GM12878 (cell line): ENCODE results near the gene CNGB1. TPM values are rescaled to one million over a fixed set of nuclear protein-coding genes. Genes with fewer than 3 reads are reported as not detected.
A peak's percentile ranks its signal among the peaks of the same experiment; 100 is the strongest.

Source experiments
- ATAC-seq: fragments of 200-7000 bp; cut with Tn5 transposase; 3 replicates; pipeline ENCODE4 v1.9.1; 2020; ENCODE audit warnings: mild to moderate bottlenecking, moderate library complexity
- BruUV-seq: library from RNA; stranded (reverse); fragments of 400-500 nt; replicated peaks from 2 replicates; lab custom pipeline; 2021; lab: Mats Ljungman, UMichigan
- CTCF ChIA-PET: fragments of 300-600 bp; sonication (Branson Sonifier 250); formaldehyde crosslinking; extraction: SDS; loops from one replicate; lab custom pipeline; 2021; ENCODE audit warnings: inconsistent platforms; lab: Yijun Ruan, JAX
- POLR2A ChIA-PET: fragments of 350-600 bp; formaldehyde crosslinking; extraction: SDS; loops from one replicate; lab custom pipeline; 2021; ENCODE audit warnings: inconsistent platforms; lab: Charles Lee
- RAD21 ChIA-PET: fragments of 300-600 bp; sonication (Branson Sonifier 250); formaldehyde crosslinking; loops from one replicate; lab custom pipeline; 2023; ENCODE audit warnings: antibody characterized with exemption; ENCODE audit not compliant: unreplicated experiment; lab: Charles Lee
- SMC1A ChIA-PET: fragments of 300-600 bp; sonication (Branson Sonifier 250); formaldehyde crosslinking; loops from one replicate; lab custom pipeline; 2023; ENCODE audit not compliant: unreplicated experiment, uncharacterized antibody; lab: Charles Lee
- DNase-seq: peaks from one replicate; pipeline ENCODE4 v3.0.0-alpha.2; 2011; ENCODE audit warnings: low read depth, low spot score
- FAIRE-seq: peaks from 3 replicates; lab custom pipeline; 2011; peaks lifted over from hg19 to GRCh38; lab: Jason Lieb, UNC
- H2AFZ ChIP-seq: 2 replicates; pipeline ENCODE4 v1.6.0; 2011; ENCODE audit warnings: low read depth, low read length, control low read depth; ENCODE audit not compliant: control insufficient read depth
- H3K27ac ChIP-seq: 2 replicates; pipeline ENCODE4 v1.5.1; 2011; ENCODE audit warnings: control low read depth; ENCODE audit not compliant: control insufficient read depth, insufficient read depth
- H3K27me3 ChIP-seq, 2 experiments: replicated peaks in 1 of 2; 2 replicates each; pipeline versions ENCODE4 v1.6.0 to v1.6.1; 2011; ENCODE audit warnings: low read length in 1 of 2; ENCODE audit not compliant: control insufficient read depth in 2 of 2, insufficient read depth in 2 of 2
- H3K36me3 ChIP-seq, 2 experiments: 2 replicates each; pipeline ENCODE4 v1.5.1; 2011; ENCODE audit warnings: low read length in 1 of 2; ENCODE audit not compliant: control insufficient read depth in 2 of 2, insufficient read depth in 2 of 2
- H3K4me1 ChIP-seq: 2 replicates; pipeline ENCODE4 v1.6.1; 2011; ENCODE audit warnings: mild to moderate bottlenecking, low read length, moderate library complexity, mixed read lengths; ENCODE audit not compliant: control insufficient read depth, insufficient read depth
- H3K4me2 ChIP-seq: 2 replicates; pipeline ENCODE4 v1.6.0; 2011; ENCODE audit warnings: control low read depth; ENCODE audit not compliant: control insufficient read depth, insufficient read depth
- H3K4me3 ChIP-seq: fragments of 200-600 bp; sonication (generic); 2 replicates; pipeline ENCODE4 v1.5.1; 2016
- H3K79me2 ChIP-seq: 2 replicates; pipeline ENCODE4 v1.6.0; 2011; ENCODE audit warnings: low read length; ENCODE audit not compliant: control insufficient read depth, insufficient read depth
- H3K9ac ChIP-seq: 2 replicates; pipeline ENCODE4 v1.8.0; 2011; ENCODE audit warnings: low read length, control low read depth, mixed read lengths; ENCODE audit not compliant: control insufficient read depth, insufficient read depth
- H3K9me3 ChIP-seq: replicated peaks from 3 replicates; pipeline ENCODE4 v1.5.1; 2011; ENCODE audit warnings: mild to moderate bottlenecking, low read length; ENCODE audit not compliant: control insufficient read depth, insufficient read depth
- H4K20me1 ChIP-seq: 2 replicates; pipeline ENCODE4 v1.6.0; 2011; ENCODE audit not compliant: control insufficient read depth, insufficient read depth
- CEBPB ChIP-seq, 2 experiments: fragments of 150-350 bp in 1 of 2; IDR thresholded peaks; 2 replicates each; pipeline ENCODE4 v1.6.1; 2012 to 2014; ENCODE audit warnings: low read depth in 2 of 2, low read length in 2 of 2, borderline replicate concordance in 1 of 2, inconsistent platforms in 1 of 2
- DPF2 ChIP-seq: fragments of 450-650 bp; IDR thresholded peaks from 2 replicates; pipeline ENCODE4 v1.6.1; 2017; ENCODE audit warnings: mild to moderate bottlenecking
- E2F4 ChIP-seq: IDR thresholded peaks from 2 replicates; pipeline ENCODE4 v1.6.1; 2012; ENCODE audit warnings: low read depth, low read length, improper control_type of control experiment
- E4F1 ChIP-seq: fragments of 450-650 bp; IDR thresholded peaks from 2 replicates; pipeline ENCODE4 v1.6.1; 2018; ENCODE audit warnings: borderline replicate concordance, mild to moderate bottlenecking; ENCODE audit not compliant: partially characterized antibody
- EP300 ChIP-seq, 2 experiments: fragments of 150-350 bp in 1 of 2; IDR thresholded peaks; 2 replicates each; pipeline ENCODE4 v1.6.1; 2011 to 2012; ENCODE audit warnings: low read depth in 2 of 2, low read length in 2 of 2, borderline replicate concordance in 1 of 2, improper control_type of control experiment in 1 of 2, inconsistent platforms in 1 of 2; ENCODE audit not compliant: control insufficient read depth in 1 of 2
- KAT2A ChIP-seq: conservative IDR thresholded peaks from 2 replicates; pipeline ENCODE4 v1.6.1; 2011; ENCODE audit warnings: low read depth, low read length; ENCODE audit not compliant: control insufficient read depth
- LARP7 ChIP-seq: fragments of 450-650 bp; IDR thresholded peaks from 2 replicates; pipeline ENCODE4 v1.6.1; 2017; ENCODE audit warnings: mild to moderate bottlenecking
- WGBS: methylation state at CpG from one replicate; pipeline ENCODE4 v1.1.6; 2016; ENCODE audit warnings: low lambda C conversion rate; ENCODE audit not compliant: insufficient replicate concordance, insufficient coverage; ENCODE audit errors: missing lambda C conversion rate; 5-methylcytosine and 5-hydroxymethylcytosine counted together
- in situ Hi-C: fragments of 300-500 bp; cut with MboI; formaldehyde crosslinking; loops from 9 replicates; pipeline ENCODE4 v1.14.3; 2018; ENCODE audit warnings: mixed read lengths
- intact Hi-C: fragments of 100-400 bp; cut with micrococcal nuclease; formaldehyde crosslinking; loops from one replicate; pipeline ENCODE4 v1.14.2; 2022; ENCODE audit not compliant: unreplicated experiment
- polyA plus RNA-seq, 11 experiments: library from polyadenylated mRNA; depleted of rRNA in 4 of 11; unstranded in 6 of 11; stranded (reverse) in 5 of 11; fragments of >200 nt; fragmentation: Nextera tagmentation in 4 of 11; fragmentation: Illumina TruSeq in 1 of 11; extraction: Ambion mirVana in 4 of 11; extraction: Trizol in 1 of 11; gene quantifications; 1 replicate in 1 of 11; 2 replicates in 10 of 11; pipeline versions ENCODE4 v1.2.1 to v1.2.3, GENCODE V29; 2011 to 2016; ENCODE audit warnings: inconsistent platforms in 2 of 11, missing spikeins in 2 of 11, low read depth in 1 of 11
- total RNA-seq, 4 experiments: library from RNA; depleted of rRNA in 3 of 4; stranded (reverse); fragments of >200 nt in 3 of 4; fragmentation: Illumina TruSeq in 1 of 4; extraction: Trizol in 1 of 4; gene quantifications; 2 replicates each; pipeline versions ENCODE4 v1.2.1 to v1.2.3, GENCODE V29; 2013 to 2021

Gene CNGB1
- total and polyA plus RNA-seq, 10 of the 15 experiments (the other 5 are each of a cell fraction or from before 2014, with no cell fraction given): 0.03 TPM; not detected in 9

- POLR2A ChIA-PET: no interaction called here
- Histone ChIP-seq H4K20me1 (no peaks in the 10 kb centered on the region), H3K9ac (no peak overlapping the region), H3K27ac (no peak overlapping the region), H3K79me2 (no peaks in the 10 kb centered on the region), H3K36me3 (no peaks in the 10 kb centered on the region), H2AFZ (no peak overlapping the region), H3K27me3 (no peaks in the 10 kb centered on the region; a peak in 2 of 4 replicates), H3K4me3 (no peak overlapping the region), H3K4me1 (no peaks in the 10 kb centered on the region), H3K9me3 (no peaks in the 10 kb centered on the region), H3K4me2 (no peak overlapping the region)
- DNase-seq (no peak), FAIRE-seq (no peak), ATAC-seq (no peak)
- intact Hi-C loops (no loop called here), in situ Hi-C loops (no loop called here)
- SMC1A ChIA-PET: no interaction called here
- RAD21 ChIA-PET: no interaction called here
- 52% methylated on average over 16 of the region's 16 CpGs for WGBS
- no TSS peak for BruUV-seq
- CTCF ChIA-PET: no interaction called here
- peak; percentile 21 for TF ChIP-seq E4F1
- TF ChIP-seq LARP7: no peak
Measured at GRCh38 chr16:57912529-57913260, 58.2 kb downstream of the CNGB1 start.

GRCh38 chr16:57911743-57912142, 59.2 kb downstream of the CNGB1 start:
- no peak overlapping the region for H3K4me2 ChIP-seq
- no peaks in the 10 kb centered on the region for H3K9me3 ChIP-seq
- H3K4me1 ChIP-seq: no peaks in the 10 kb centered on the region
- ChIA-PET POLR2A (no interaction called here), CTCF (interaction anchor here (0.6 kb wide), 1 partner anchor 79 kb away, joined by 4 read pairs; no protein-coding TSS in a partner anchor), RAD21 (no interaction called here), SMC1A (no interaction called here)
- no peak for FAIRE-seq
- no peaks in the 10 kb centered on the region for H3K36me3 ChIP-seq
- no peak overlapping the region for H3K9ac ChIP-seq
- DNase-seq: no peak
- no TSS peak for BruUV-seq
- H4K20me1 ChIP-seq: no peaks in the 10 kb centered on the region
- intact Hi-C loops (no loop called here), in situ Hi-C loops (no loop called here)
- H2AFZ ChIP-seq: no peak overlapping the region
- no peak overlapping the region for H3K4me3 ChIP-seq
- H3K79me2 ChIP-seq: no peaks in the 10 kb centered on the region
- no peak overlapping the region for H3K27ac ChIP-seq
- no peaks in the 10 kb centered on the region; a peak in 2 of 4 replicates for H3K27me3 ChIP-seq
- 54% methylated on average over 9 of the region's 9 CpGs for WGBS
- ATAC-seq: no peak; the same call in 2 of the 3 replicates
- TF ChIP-seq KAT2A: no peak
- no peak for TF ChIP-seq E2F4
- no peak for TF ChIP-seq EP300 (IDR thresholded peaks at IDR 0.05; ENCODE audit: borderline replicate concordance in 1 of 2, control insufficient read depth in 1 of 2, low read depth in 2 of 2, low read length in 2 of 2)
- TF ChIP-seq DPF2: no peak
- TF ChIP-seq CEBPB (IDR thresholded peaks at IDR 0.05; ENCODE audit: borderline replicate concordance in 1 of 2, low read depth in 2 of 2, low read length in 2 of 2): no peak
